Measurements from ENCODE around the gene MYO15B.

Gene MYO15B

DNA sequence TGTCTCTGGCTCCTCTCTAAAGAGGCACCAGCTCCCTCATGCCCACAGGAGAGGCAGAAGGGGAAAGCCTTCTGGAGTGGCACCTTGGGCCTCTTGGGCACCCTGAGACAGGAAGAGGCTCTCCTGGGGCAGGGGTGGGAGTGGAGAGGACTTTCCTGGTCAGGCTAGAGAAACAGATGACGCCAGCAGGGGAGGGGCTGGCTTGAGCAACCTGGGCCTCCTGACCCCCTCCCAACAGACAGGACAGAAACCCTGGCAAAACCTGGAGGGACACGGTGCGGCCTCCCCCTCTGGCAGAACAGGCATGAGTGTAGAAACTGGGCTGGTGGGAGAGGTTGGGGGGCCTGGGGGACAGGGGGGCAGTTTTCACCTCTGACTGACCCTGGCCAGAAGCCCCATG, 51.7 kb downstream of the MYO15B start:
- no peak for DNase-seq (ENCODE audit: low spot score)

DNA sequence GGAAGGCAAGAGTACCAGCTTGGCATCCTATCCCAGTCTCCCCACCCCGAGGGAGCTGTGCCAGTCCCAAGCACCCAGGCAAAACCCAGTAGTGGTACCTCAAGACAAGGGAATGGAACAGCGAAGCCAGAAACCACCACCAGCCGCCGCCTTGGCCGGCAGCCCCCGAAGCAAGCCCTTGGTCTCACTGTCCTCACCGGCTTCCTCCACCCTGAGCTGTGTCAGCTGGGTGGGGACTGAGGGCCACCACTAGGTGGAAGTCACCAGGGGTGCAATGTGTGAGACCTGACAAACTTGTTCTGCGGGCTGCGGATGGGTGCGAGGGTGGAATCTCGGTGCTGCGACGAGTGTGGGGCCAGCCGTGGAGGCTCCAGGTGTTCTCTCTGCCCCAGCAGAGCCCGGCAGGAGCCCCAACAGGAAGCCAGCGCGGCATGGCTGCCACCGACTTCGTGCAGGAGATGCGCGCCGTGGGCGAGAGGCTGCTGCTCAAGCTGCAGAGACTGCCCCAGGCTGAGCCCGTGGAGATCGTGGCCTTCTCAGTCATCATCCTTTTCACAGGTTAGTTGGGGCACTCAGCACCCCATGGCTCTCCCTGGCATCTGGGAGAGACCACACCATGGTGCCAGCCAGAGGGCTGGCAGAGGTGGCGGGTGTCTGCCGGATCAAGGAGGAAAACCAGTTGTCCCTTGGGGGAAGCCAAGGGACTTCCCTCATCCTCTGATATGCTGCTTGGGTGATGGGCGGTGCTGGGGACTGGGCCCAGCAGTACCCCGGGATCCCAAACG, 52.4 kb downstream of the MYO15B start:
- DNase-seq (ENCODE audit: low spot score), result no peak

DNA sequence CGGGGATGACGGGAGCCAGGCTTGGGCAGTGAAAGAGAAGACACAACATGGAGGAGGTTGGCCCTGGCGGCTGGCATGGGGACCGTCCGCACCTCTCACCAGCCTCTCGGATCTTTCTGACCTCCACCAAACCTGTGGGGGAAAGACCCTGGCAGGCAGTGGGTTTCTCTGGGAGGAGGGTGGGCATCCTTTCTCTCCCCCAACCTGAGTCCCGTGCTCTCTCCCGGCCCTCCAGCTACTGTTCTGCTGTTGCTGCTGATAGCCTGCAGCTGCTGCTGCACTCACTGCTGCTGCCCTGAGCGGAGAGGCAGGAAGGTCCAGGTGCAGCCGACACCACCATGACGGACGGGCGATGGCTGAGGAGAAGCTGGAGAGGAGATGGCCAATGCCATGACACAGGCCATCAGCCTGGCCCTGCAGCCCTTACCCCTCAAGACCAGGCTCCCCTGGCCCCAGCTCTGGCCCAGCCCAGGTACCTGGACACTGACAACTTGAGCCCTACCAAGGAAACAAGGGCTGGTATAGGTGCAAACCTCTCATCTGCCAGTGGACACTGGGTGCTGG, 53.0 kb downstream of the MYO15B start:
- DNase-seq (ENCODE audit: low spot score), result no peak

DNA sequence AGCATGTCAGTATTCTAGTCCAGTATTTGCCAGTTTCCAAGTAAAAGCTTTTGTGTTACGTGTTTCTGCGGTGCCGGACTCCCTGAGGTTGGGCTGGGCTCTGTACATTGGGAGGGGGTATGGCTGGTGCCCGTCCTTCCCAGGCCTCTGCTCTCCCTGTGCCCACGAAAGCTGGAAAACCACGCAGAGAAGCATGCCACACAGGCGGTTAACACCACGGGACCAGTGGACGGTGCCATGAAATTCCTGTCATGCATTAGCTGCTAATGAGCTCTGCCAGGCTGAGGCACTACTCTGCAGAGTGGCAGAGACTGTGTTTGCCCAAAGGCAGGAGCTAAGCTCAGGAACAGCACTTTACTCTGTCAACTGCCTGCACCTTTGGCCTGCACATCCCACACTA, 53.7 kb downstream of the MYO15B start:
- no peak for DNase-seq (ENCODE audit: low spot score)

DNA sequence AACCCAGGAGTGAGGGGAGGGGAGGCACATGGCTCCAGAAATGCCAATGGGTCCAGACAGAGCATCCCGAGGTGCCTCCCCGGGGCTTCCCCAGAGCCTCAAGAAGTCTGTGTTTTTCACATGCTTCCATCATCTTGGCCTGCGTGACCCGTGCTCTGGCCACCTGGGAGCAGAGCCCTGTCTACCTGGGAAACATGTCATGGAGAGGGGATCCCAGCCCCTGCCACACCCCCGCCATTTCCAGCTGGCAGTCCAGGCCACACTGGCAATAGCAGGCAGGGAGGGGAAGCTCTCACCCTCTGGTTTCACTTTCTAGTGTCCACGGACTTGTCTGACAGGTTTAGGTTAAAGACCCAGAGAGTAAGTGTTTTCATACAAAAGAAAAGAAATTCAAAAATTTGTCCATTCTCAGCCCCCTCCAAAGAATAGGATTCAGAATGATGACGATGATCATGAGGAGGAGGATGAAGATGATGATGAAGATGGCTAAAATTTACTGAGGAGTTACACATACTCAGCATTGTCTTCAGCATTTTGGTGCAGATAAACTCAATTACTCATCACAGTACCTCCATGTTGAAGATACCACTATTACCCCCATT, 54.7 kb downstream of the MYO15B start:
- DNase-seq (ENCODE audit: low spot score), result no peak

DNA sequence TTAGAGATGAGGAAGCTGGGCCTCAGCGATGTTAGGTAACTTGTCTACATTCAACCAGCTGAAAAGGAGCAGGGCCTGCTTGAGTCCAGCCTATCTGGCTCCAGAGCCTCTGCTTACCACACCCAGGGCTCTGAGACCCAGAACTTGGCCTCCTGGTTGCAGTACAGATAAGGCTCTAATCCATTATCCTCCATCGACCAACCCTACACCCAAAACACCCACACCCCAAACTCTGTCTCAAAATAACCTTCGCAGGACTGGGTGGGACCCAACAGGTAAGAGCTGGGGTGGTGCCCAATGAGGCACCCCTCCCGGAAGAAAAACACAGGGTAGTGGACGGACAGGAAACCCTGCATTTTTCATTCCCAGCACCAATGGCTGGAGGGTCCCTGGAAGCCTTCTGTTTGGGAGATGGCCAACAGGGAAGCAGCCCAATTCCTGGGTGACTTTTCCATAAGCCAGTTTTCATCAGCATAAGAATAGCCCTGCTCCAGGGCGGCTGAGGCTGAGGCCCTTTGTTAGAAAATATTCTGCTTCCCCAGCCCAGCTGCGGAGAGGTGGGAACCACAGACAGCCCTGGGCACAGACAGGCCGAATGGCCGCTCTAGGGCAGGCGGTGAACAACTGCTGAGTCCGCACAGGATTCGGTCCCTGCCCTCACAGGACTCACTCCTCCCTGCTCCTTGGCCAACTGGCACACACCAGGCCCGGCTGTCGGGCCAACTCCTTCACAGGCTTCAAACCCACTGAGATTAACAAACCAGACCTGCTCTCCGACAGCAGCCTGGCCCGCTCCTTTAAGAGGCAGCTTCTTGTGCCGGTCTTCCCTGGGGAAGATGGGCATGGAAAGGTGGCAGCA, 55.4 kb downstream of the MYO15B start:
- DNase-seq (ENCODE audit: low spot score), result no peak

DNA sequence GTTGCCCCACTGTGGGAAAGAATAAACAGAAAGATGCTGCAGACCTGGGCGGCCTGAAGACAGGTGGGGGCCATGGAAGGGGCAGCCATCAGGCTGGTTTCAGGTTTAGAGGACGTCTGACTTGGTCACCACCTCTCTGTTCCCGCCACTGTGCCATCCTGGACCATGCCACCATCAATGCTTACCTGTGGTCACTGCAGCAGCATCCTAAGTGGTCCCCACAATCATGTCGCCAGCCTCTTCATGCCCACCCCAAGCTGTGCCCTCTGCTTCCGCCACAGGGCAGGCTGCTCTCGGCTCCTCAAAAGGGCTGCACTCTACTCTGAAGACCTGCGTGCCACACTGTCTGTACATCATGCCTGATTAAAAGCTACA, 56.0 kb downstream of the MYO15B start:
- DNase-seq (ENCODE audit: low spot score), result no peak

DNA sequence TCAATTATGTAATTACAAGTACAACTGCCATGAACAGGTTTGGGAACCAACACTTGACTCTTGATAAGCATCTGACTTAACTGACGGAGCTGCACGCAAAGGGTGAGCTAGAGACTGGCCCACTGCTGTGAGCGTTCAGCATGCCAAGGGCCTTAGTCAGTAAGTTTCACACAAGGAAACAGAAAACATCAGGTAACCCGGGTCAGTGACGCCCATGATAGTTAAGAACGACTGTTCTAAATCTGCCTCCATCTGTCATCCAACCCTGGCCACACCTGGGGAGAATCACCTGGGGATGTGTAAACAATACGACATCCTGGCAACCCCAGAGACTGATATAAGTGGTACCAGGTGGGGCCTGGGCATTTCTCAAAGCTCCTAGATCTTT, 57.9 kb downstream of the MYO15B start:
- no peak for DNase-seq (ENCODE audit: low spot score)

DNA sequence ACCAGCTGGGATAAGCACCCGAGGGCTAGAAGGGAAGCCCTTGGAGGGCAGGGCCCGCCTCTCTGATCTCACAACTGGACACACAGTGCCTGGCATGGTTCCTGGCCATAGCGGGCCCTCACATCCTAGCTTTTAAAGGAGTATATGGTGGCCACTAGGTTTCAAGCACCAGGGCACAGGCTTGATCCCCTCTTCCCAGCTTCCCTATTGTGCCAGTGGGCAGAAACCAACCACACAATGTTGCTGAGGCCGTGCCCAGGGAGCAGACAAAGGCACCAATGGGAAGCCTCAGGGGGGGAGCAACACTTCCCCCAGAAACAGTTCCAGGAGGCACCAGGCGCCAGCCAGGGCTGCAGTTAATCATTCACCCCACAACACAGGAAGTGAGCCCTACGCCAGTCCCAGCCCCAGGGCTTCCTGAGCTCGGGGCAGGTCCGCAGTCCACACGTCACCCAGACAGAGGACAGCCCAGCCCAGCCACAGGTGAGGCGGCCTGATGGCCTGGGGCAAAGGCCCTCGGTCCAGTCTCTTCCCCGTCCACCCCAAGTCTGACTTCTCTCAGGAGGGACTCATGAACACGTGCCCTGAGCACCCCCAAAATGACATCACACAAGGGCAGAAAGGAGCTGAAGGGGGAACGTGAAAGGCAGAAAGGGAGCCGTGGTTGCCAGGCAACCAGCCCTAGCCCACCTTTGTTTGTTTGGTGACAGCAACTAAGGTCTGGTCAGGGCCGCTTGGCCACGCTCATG, 58.5 kb downstream of the MYO15B start:
- DNase-seq (ENCODE audit: low spot score), result no peak

DNA sequence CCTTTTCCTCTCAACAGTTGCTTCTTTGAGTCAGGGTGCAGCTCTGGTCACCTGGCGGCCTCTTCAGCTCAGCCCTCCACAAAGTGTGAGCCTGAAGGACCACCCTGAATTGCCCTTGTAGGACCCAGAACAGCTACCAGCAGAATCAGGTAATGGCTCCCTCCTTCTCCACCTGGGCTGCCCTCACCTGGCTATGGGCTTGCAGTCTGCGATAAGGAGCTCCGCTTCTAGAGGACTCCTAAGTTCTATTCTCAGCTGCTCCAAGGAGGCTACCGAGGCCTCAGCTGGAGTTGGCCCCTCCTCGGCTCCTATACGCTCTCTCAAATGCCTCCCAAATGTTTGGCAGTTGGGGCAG, 59.0 kb downstream of the MYO15B start:
- DNase-seq (ENCODE audit: low spot score), result no peak

DNA sequence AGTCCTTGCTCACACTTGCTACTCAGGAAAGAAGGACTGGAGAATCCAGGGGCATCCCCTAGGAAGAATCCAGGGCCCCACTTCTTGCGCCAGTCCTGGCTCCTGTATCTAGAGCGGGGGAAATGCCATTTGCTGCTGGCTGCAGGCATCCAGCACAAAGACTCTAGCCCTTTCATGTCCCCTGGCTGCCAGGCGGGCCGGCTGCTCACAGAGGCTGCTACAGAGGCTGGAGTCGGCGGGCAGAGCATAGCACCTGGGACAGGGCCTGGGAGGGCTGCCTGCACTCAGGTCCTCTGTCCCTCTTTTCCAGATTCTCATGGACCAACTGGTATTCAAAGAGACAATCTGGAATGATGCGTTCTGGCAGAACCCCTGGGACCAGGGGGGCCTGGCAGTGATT, 59.5 kb downstream of the MYO15B start:
- no peak for DNase-seq (ENCODE audit: low spot score)

DNA sequence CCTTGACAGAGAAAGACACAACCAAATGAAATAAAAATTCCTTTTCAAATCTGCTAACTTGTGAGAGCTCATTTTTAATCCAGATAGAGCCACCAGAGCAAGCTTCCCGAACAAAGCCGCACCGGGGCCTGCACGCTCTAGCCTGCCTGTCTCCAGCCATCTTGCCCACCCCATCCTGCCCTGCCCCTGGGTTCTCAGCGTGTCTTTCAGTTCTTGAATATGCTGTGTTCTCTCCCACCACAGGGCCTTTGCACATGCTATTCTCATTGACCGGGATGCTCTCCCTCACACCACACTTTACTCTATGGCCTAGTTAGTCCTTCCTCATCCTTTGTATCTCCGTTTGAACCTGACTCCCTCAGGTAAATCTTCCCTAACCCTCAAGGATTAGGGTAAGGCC, 60.3 kb downstream of the MYO15B start:
- DNase-seq (ENCODE audit: low spot score), result no peak

DNA sequence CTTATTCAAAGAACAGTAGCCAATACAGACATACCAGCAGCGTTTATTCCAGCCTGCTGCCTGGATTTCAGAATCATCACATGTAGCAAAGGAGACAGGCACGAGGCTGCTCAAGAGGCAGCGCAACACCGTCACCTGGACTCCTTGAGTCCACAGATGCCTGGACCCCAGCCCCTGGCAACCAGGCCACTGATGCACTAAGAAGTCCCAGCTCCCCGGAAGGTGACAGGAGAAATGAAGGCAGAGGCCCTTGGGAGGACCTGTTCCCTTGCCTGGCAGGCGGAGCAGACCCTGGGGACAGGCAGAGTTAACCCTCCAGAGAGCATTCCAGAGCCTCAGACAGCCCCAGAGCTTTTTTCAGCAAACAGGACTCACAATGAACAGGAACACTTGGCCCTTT, 62.1 kb downstream of the MYO15B start:
- no peak for DNase-seq (ENCODE audit: low spot score)

DNA sequence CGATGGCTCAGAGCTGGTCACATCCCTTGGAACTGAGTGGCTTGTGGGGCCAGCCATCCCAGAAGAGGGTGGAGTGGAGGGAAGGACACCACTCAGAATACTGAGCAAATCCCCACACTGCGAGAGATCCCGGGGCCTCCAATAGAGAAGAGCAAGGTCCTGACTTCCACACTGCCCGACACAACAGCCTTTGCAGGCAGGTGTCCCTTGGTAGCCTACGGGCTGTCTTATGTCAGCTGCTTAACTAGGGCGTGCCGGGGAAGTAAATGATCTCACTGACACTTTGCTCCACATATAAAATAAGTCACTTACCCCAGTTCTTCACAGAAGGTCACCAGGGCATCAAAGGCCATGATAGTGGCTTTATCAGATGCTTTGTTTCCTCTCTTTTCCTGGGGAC, 63.3 kb downstream of the MYO15B start:
- no peak for DNase-seq (ENCODE audit: low spot score)

DNA sequence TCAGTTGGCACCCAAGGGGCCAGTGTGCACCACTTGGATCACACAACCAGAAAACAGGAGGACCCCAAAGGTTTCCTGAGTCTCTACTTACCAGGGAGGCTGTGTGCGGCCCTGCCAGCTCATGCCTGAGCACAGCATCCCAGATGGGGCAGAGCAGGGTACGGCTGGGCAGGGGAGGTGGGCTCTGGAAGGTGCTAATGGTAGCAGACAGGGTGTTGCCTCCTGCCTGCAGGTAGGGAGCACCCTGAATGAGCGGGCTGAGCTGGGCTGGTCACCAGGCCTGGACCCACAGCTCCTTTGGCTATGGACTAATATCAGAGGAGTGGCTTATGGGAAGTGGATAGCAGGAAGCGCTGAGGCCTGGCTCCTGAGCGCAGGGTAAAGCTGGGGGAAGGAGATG, 64.7 kb downstream of the MYO15B start:
- DNase-seq (ENCODE audit: low spot score), result no peak

DNA sequence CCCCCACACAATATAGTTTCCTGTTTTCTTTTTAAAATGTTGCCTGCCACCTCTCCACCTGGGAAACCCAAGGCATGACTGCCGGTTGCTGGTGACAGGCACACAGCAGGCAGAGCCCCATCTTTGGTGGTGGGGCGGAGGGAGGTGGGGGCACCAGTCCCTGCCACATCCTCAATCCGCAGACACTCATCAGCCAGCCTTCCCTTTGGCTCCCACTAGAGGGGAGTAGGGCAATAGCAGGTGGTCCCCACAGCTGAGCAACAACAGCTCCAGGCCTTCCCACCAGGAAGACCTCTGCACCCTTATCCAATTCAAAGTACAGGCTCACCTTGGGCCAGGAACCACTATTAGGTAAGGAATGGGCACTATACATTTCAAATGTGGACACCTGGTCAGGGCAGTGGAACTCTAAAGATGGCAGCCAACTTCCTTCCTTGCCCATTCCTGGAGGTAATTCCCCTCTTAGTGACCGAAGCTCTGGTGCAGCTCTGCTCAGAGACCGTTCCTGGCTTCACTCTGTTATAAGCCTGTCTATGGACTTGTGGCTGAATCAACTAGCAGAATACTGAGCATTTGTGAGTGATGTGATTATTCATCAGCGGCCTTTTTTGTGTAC, 65.4 kb downstream of the MYO15B start:
- peak; percentile 51 for DNase-seq (ENCODE audit: low spot score)

DNA sequence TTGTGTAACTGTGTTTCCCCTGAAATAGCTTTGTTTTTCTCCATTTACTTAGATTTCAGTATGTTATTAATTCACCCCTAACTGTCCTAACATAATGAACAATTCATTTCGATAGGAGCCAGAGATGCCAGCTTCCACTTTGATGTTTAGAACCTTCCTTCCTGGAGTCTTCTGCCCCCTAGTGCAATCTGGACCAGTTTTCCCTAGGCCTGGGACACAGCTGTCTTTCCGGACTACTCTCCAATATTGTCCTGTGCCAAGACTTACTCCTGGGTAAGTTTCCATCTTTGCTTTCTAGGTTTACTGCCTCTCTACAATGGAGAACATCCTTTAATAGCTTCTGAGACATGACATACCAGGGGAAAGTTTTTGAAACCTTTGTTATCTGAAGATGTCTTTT, 66.6 kb downstream of the MYO15B start:
- no peak for DNase-seq (ENCODE audit: low spot score)

DNA sequence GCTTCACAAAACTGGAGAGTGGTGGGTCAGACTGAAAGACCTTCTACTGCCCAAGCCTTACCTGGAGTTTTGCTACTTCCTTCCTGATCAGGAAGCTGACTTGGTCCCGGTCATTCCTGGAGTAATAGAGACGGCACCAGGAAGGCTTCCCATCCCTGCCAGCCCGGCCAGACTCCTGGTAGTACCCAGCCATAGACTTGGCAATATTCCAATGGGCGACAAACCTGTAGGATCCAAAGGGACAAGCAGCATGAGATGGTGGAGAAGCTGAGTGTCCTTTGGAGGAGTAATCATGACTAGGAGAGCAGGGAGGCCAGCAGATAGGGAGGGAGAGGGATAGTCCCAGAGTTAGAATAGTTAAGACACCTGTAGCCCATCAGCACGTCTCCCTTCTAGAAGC, 70.6 kb downstream of the MYO15B start:
- DNase-seq (ENCODE audit: low spot score), result no peak

DNA sequence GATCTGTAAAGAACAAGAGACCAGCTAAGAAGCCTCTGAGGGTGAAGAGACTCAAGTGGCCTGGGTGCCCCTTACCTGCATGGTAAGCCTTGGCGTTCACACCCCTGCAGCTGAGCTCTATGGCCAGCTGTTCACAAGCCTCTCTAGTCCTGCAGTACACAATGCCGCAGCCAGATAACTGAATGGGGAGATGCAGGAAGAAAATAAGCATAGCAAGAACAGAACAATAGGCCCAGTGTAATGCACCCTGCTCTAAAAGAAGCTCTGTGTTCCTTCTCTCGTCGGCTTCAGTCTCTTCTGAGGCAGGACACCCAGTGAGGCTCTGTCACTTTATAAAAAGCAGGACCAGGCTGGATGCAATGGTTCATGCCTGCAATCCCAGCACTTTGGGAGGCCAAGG, 73.9 kb downstream of the MYO15B start:
- no peak for DNase-seq (ENCODE audit: low spot score)

DNA sequence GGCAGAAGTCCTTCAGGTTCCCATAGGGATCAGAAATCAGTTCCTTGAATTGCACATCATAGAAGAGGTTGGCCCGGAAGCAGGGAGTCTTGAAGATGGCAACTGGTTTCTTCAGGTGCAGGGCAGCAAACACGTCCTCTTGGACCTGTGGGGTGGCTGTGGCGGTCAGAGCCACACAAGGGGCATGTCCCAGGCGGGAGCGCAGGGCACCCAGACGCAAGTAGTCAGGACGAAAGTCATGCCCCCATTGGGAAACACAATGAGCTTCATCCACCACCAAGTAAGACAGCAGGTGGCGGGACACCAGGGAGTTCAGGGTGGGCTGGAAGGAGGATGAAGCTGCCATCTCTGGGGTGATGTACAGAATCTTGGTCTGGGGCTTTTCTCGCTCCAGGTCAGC, 74.9 kb downstream of the MYO15B start:
- DNase-seq (ENCODE audit: low spot score), result no peak

DNA sequence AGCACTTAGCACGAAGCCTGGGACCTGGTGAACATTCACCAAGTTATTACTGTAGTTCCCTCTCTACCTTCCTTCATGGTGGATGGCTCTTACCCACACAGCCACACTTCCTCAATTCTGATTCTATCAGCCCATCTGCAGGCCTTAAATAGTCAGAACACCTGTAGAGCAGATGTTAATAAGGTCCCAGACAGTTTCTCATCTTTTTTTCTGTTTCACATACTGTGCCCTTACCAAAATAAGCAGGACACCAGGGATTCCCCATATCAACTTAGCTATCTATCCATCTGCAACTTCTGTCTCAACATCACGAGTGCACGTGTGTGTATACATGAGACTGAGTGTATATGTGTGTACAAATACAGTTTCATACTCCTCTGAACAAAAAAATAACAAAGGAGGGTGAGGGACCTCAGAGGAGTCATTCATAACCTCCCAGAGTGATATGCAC, 76.5 kb downstream of the MYO15B start:
- no peak for DNase-seq (ENCODE audit: low spot score)

DNA sequence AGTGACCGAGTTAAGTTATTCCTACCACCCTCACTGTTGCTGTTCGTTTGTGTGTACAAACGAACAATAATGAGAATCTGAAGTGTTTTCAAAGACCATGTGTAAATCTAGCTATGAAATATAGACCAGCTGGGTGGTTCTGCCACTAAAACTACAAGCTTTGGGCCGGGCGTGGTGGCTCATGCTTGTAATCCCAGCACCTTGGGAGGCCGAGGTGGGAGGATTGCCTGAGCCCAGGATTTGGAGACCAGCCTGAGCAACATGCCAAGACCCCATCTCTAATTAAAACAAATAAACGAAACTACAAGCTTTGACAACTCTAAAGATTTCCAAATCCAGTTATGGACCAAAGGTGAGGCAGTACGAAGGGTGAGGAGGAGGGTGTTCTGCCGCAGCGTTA, 78.4 kb downstream of the MYO15B start:
- no peak for DNase-seq (ENCODE audit: low spot score)
